GM12891 (cell line): Measurements from ENCODE around the gene HELZ.

Source experiments
- DNase-seq: peaks from one replicate; pipeline ENCODE4 v3.0.0; 2011; ENCODE audit warnings: low spot score; ENCODE audit not compliant: insufficient read length
- FAIRE-seq: peaks from 2 replicates; lab custom pipeline; 2011; peaks lifted over from hg19 to GRCh38; lab: Jason Lieb, UNC
- PAX5 ChIP-seq: IDR thresholded peaks from 2 replicates; pipeline ENCODE4 v1.6.1; 2011; ENCODE audit warnings: low read length, moderate library complexity, mild to moderate bottlenecking; ENCODE audit not compliant: insufficient read depth, severe bottlenecking
- POLR2A ChIP-seq: IDR thresholded peaks from 2 replicates; pipeline ENCODE4 v1.6.1; 2011; ENCODE audit warnings: low read depth, low read length, control low read depth
- POLR2AphosphoS5 ChIP-seq: IDR thresholded peaks from 2 replicates; pipeline ENCODE4 v1.6.1; 2011; ENCODE audit warnings: low read depth, low read length, control low read depth
- POU2F2 ChIP-seq: IDR thresholded peaks from 2 replicates; pipeline ENCODE4 v1.6.1; 2011; ENCODE audit warnings: low read depth, mild to moderate bottlenecking, control low read depth, low read length, moderate library complexity
- SPI1 ChIP-seq: IDR thresholded peaks from 2 replicates; pipeline ENCODE4 v1.6.1; 2011; ENCODE audit warnings: low read depth, low read length, control low read depth
- TAF1 ChIP-seq: IDR thresholded peaks from 2 replicates; pipeline ENCODE4 v1.6.1; 2011; ENCODE audit warnings: low read depth, low read length, control low read depth

The HELZ gene

GRCh38 chr17:67196422-67196821 is 48.6 kb downstream of the HELZ start:
- TF ChIP-seq POLR2AphosphoS5, result no peak
- no peak for TF ChIP-seq SPI1
- no peak for TF ChIP-seq POLR2A
- TF ChIP-seq PAX5, result no peak
- no peak for TF ChIP-seq TAF1
- TF ChIP-seq POU2F2, result no peak
- FAIRE-seq, result no peak

GRCh38 chr17:67194134-67194533 is 50.9 kb downstream of the HELZ start:
- no peak for TF ChIP-seq SPI1
- TF ChIP-seq PAX5, result no peak
- TF ChIP-seq POLR2AphosphoS5, result no peak
- TF ChIP-seq TAF1, result no peak
- DNase-seq, result no peak
- no peak for FAIRE-seq

More at GRCh38 chr17:67196422-67196821, 48.6 kb downstream of the HELZ start:
- DNase-seq, result no peak

- TF ChIP-seq TAF1 (no peak), POU2F2 (no peak), PAX5 (no peak), SPI1 (no peak), POLR2AphosphoS5 (no peak), POLR2A (no peak)
- FAIRE-seq, result no peak
- no peak for DNase-seq
Measured at GRCh38 chr17:67187927-67188326, 57.1 kb downstream of the HELZ start.

GRCh38 chr17:67186782-67187181 is 58.2 kb downstream of the HELZ start:
- no peak for FAIRE-seq
- TF ChIP-seq POU2F2 (no peak), TAF1 (no peak), POLR2A (no peak), PAX5 (no peak), SPI1 (no peak), POLR2AphosphoS5 (no peak)
- DNase-seq, result no peak

- FAIRE-seq (no peak), DNase-seq (no peak)
- TF ChIP-seq PAX5, result no peak
- TF ChIP-seq TAF1, result no peak
- TF ChIP-seq POLR2A, result no peak
- no peak for TF ChIP-seq POU2F2
- no peak for TF ChIP-seq SPI1
- TF ChIP-seq POLR2AphosphoS5, result no peak
Measured at GRCh38 chr17:67183531-67183930, 61.5 kb downstream of the HELZ start.

GRCh38 chr17:67181825-67182224 is 63.2 kb downstream of the HELZ start:
- DNase-seq (no peak), FAIRE-seq (no peak)
- TF ChIP-seq PAX5 (no peak), POU2F2 (no peak)

- no peak for DNase-seq
Measured at GRCh38 chr17:67180275-67180674, 64.7 kb downstream of the HELZ start.

GRCh38 chr17:67178555-67178954 is 66.4 kb downstream of the HELZ start:
- no peak for TF ChIP-seq POLR2A
- TF ChIP-seq TAF1, result no peak
- TF ChIP-seq POLR2AphosphoS5, result no peak
- TF ChIP-seq SPI1, result no peak
- TF ChIP-seq POU2F2, result no peak
- no peak for TF ChIP-seq PAX5
- no peak for FAIRE-seq
- DNase-seq, result no peak

More at GRCh38 chr17:67180275-67180674, 64.7 kb downstream of the HELZ start:
- no peak for FAIRE-seq
- TF ChIP-seq POU2F2 (no peak), TAF1 (no peak), SPI1 (no peak), POLR2AphosphoS5 (no peak), PAX5 (no peak), POLR2A (no peak)

GRCh38 chr17:67177732-67178131 is 67.3 kb downstream of the HELZ start:
- TF ChIP-seq TAF1 (no peak), SPI1 (no peak), POLR2A (no peak), POLR2AphosphoS5 (no peak), POU2F2 (no peak), PAX5 (no peak)
- FAIRE-seq (no peak), DNase-seq (no peak)

- no peak for FAIRE-seq
Measured at GRCh38 chr17:67174190-67174589, 70.8 kb downstream of the HELZ start.

More at GRCh38 chr17:67174190-67174589, 70.8 kb downstream of the HELZ start:
- no peak for TF ChIP-seq POU2F2
- no peak for TF ChIP-seq SPI1
- no peak for TF ChIP-seq POLR2AphosphoS5
- TF ChIP-seq POLR2A, result no peak
- no peak for TF ChIP-seq PAX5
- TF ChIP-seq TAF1, result no peak
- DNase-seq, result no peak
